HCT116 (cell line): ENCODE measurements around the gene ITGA1. TPM values are rescaled to one million over a fixed set of nuclear protein-coding genes. Genes with fewer than 3 reads are reported as not detected.
A peak's percentile ranks its signal among the peaks of the same experiment; 100 is the strongest.

Source experiments
- ATAC-seq: fragments of 200-7000 bp; cut with Tn5 transposase; 2 replicates; pipeline ENCODE4 v1.9.1; 2020; ENCODE audit warnings: mild to moderate bottlenecking, moderate library complexity
- BruUV-seq: library from RNA; stranded (reverse); fragments of 400-500 nt; replicated peaks from 2 replicates; lab custom pipeline; 2021; lab: Mats Ljungman, UMichigan
- CTCF ChIA-PET: fragments of 300-600 bp; sonication (Branson Sonifier 250); formaldehyde crosslinking; loops from one replicate; lab custom pipeline; 2021; ENCODE audit warnings: antibody characterized with exemption; lab: Charles Lee
- POLR2A ChIA-PET: fragments of 300-600, 350-600 bp; sonication (Branson Sonifier 250); formaldehyde crosslinking; loops from one replicate; lab custom pipeline; 2021; ENCODE audit warnings: antibody characterized with exemption; lab: Charles Lee
- RAD21 ChIA-PET, 2 experiments: fragments of 300-600 bp; sonication (Branson Sonifier 250); formaldehyde crosslinking; loops; one replicate each; lab custom pipeline; 2023; ENCODE audit warnings: low total read pairs in 2 of 2; ENCODE audit not compliant: uncharacterized antibody in 2 of 2, unreplicated experiment in 2 of 2, low non-redundant PET in 1 of 2; lab: Charles Lee
- DNase-seq: peaks from one replicate; pipeline ENCODE4 v3.0.0-alpha.2; 2010; ENCODE audit warnings: low read depth, low spot score
- H2AFZ ChIP-seq: fragments of 200-600 bp; shearing (Covaris generic), sonication (generic); 2 replicates; pipeline ENCODE4 v1.6.1; 2017; ENCODE audit warnings: low read depth, mixed run types, mixed read lengths, antibody characterized with exemption, low read length; ENCODE audit not compliant: poor library complexity, severe bottlenecking
- H3K27ac ChIP-seq: 2 replicates; pipeline ENCODE4 v1.5.1; 2012; ENCODE audit warnings: low read depth, low read length
- H3K27me3 ChIP-seq: fragments of 200-600 bp; sonication (generic); 2 replicates; pipeline ENCODE4 v1.6.1; 2016; ENCODE audit warnings: mixed run types, low read length, mixed read lengths; ENCODE audit not compliant: insufficient read depth
- H3K36me3 ChIP-seq, 2 experiments: fragments of 200-500 bp in 1 of 2; fragments of 200-600 bp in 1 of 2; sonication (Bioruptor generic) in 1 of 2; sonication (generic) in 1 of 2; 2 replicates each; pipeline versions ENCODE4 v1.5.1 to v1.6.1; 2014 to 2016; ENCODE audit warnings: low read length in 2 of 2, inconsistent platforms in 1 of 2, mixed read lengths in 1 of 2, mixed run types in 1 of 2; ENCODE audit not compliant: insufficient read depth in 2 of 2, control insufficient read depth in 1 of 2
- H3K4me1 ChIP-seq, 2 experiments: fragments of 200-600 bp in 1 of 2; sonication (generic) in 1 of 2; 2 replicates each; pipeline versions ENCODE4 v1.5.1 to v1.6.1; 2012 to 2017; ENCODE audit warnings: low read length in 2 of 2, inconsistent platforms in 1 of 2, mild to moderate bottlenecking in 1 of 2, mixed read lengths in 1 of 2, mixed run types in 1 of 2, moderate library complexity in 1 of 2; ENCODE audit not compliant: insufficient read depth in 2 of 2, control insufficient read depth in 1 of 2
- H3K4me2 ChIP-seq: fragments of 200-600 bp; sonication (generic); 2 replicates; pipeline ENCODE4 v1.6.1; 2017; ENCODE audit warnings: mixed run types, low read length, mixed read lengths
- H3K4me3 ChIP-seq, 2 experiments: fragments of 200-600 bp in 1 of 2; sonication (generic) in 1 of 2; replicated peaks in 1 of 2; 2 replicates each; pipeline ENCODE4 v1.5.1; 2011 to 2016; ENCODE audit warnings: low read length in 2 of 2, control low read depth in 1 of 2, low read depth in 1 of 2, mild to moderate bottlenecking in 1 of 2, mixed read lengths in 1 of 2, mixed run types in 1 of 2
- H3K79me2 ChIP-seq: fragments of 200-600 bp; sonication (generic); 2 replicates; pipeline ENCODE4 v1.6.1; 2017; ENCODE audit warnings: mild to moderate bottlenecking, mixed run types, low read length, moderate library complexity, mixed read lengths; ENCODE audit not compliant: insufficient read depth
- H3K9ac ChIP-seq: fragments of 200-600 bp; sonication (generic); 2 replicates; pipeline ENCODE4 v1.6.1; 2016; ENCODE audit warnings: low read length, mixed read lengths
- H3K9me2 ChIP-seq: fragments of 200-600 bp; sonication (generic), shearing (Covaris generic); 2 replicates; pipeline ENCODE4 v1.6.1; 2017; ENCODE audit warnings: mixed run types, mild to moderate bottlenecking, moderate library complexity; ENCODE audit not compliant: insufficient read depth
- H3K9me3 ChIP-seq, 2 experiments: fragments of 200-500 bp in 1 of 2; fragments of 200-600 bp in 1 of 2; sonication (Bioruptor generic) in 1 of 2; sonication (generic) in 1 of 2; 2 replicates each; pipeline ENCODE4 v1.6.1; 2014 to 2017; ENCODE audit warnings: low read length in 2 of 2, mixed read lengths in 2 of 2, inconsistent platforms in 1 of 2, low read depth in 1 of 2, mild to moderate bottlenecking in 1 of 2, mixed run types in 1 of 2, moderate library complexity in 1 of 2; ENCODE audit not compliant: control insufficient read depth in 1 of 2, insufficient read depth in 1 of 2
- H4K20me1 ChIP-seq: fragments of 200-600 bp; sonication (generic), shearing (Covaris generic); 2 replicates; pipeline ENCODE4 v1.6.1; 2017; ENCODE audit warnings: mixed run types, mild to moderate bottlenecking, moderate library complexity; ENCODE audit not compliant: insufficient read depth
- ATF3 ChIP-seq: IDR thresholded peaks from 2 replicates; pipeline ENCODE4 v1.6.1; 2012
- CBX3 ChIP-seq: IDR thresholded peaks from 2 replicates; pipeline ENCODE4 v1.6.1; 2012; ENCODE audit warnings: low read depth
- CEBPB ChIP-seq: IDR thresholded peaks from 2 replicates; pipeline ENCODE4 v1.6.1; 2012; ENCODE audit warnings: low read depth
- CTCF ChIP-seq, 3 experiments: fragments of 200-600 bp in 1 of 3; sonication (generic) in 1 of 3; IDR thresholded peaks in 2 of 3; conservative IDR thresholded peaks in 1 of 3; 2 replicates each; pipeline ENCODE4 v1.5.1; 2012 to 2017; ENCODE audit warnings: low read depth in 2 of 3, low read length in 2 of 3, antibody characterized with exemption in 1 of 3, borderline replicate concordance in 1 of 3, control low read depth in 1 of 3, mild to moderate bottlenecking in 1 of 3, mixed read lengths in 1 of 3, mixed run types in 1 of 3, moderate library complexity in 1 of 3; ENCODE audit not compliant: insufficient read depth in 1 of 3
- EZH2 ChIP-seq: fragments of 200-600 bp; sonication (generic); IDR thresholded peaks from 2 replicates; pipeline ENCODE4 v1.6.1; 2017; ENCODE audit warnings: antibody characterized with exemption, mixed run types
- JUND ChIP-seq: IDR thresholded peaks from 2 replicates; pipeline ENCODE4 v1.6.1; 2012
- MAX ChIP-seq: IDR thresholded peaks from 2 replicates; pipeline ENCODE4 v1.6.1; 2012
- POLR2A ChIP-seq: IDR thresholded peaks from 2 replicates; pipeline ENCODE4 v1.7.0; 2011; ENCODE audit warnings: borderline replicate concordance; ENCODE audit not compliant: insufficient read depth, insufficient read length; ENCODE audit errors: extremely low read depth
- POLR2AphosphoS5 ChIP-seq: IDR thresholded peaks from 2 replicates; pipeline ENCODE4 v1.6.1; 2011; ENCODE audit warnings: mild to moderate bottlenecking, low read depth, low read length, moderate library complexity
- RAD21 ChIP-seq: IDR thresholded peaks from 2 replicates; pipeline ENCODE4 v1.6.1; 2012; ENCODE audit warnings: low read depth, mild to moderate bottlenecking
- REST ChIP-seq: IDR thresholded peaks from 2 replicates; pipeline ENCODE4 v1.6.1; 2012; ENCODE audit warnings: low read depth
- SP1 ChIP-seq: IDR thresholded peaks from 2 replicates; pipeline ENCODE4 v1.6.1; 2012; ENCODE audit warnings: low read depth
- SRF ChIP-seq: IDR thresholded peaks from 2 replicates; pipeline ENCODE4 v1.6.1; 2012; ENCODE audit warnings: low read depth
- TCF7L2 ChIP-seq: IDR thresholded peaks from 2 replicates; pipeline ENCODE4 v1.7.0; 2011; ENCODE audit warnings: borderline replicate concordance, inconsistent platforms; ENCODE audit not compliant: insufficient read depth, insufficient read length; ENCODE audit errors: extremely low read depth
- ZFX ChIP-seq: fragments of 450-650 bp; IDR thresholded peaks from 2 replicates; pipeline ENCODE4 v1.6.1; 2017
- intact Hi-C: fragments of 100-400 bp; cut with micrococcal nuclease; formaldehyde crosslinking; loops from 2 replicates; pipeline ENCODE4 v1.10.0; 2022
- total RNA-seq: library from RNA; stranded (reverse); gene quantifications from one replicate; pipeline ENCODE4 v1.2.1, GENCODE V29; 2021; ENCODE audit not compliant: unreplicated experiment

Gene ITGA1
- total RNA-seq, 1 experiment from 2014 or later, result 1.8 TPM

GRCh38 chr5:53006911-53007890 lies 219.5 kb downstream of the ITGA1 start:
- POLR2A ChIA-PET, result no interaction called here
- H3K9me3 ChIP-seq, result no peaks in the 10 kb centered on the region
- intact Hi-C loops, result no loop called here
- no peak overlapping the region for H2AFZ ChIP-seq
- H3K4me1 ChIP-seq, result peaks cover 24 to 32% of the 10 kb centered on the region in 2 experiments
- no peak overlapping the region for H3K4me3 ChIP-seq
- H3K9ac ChIP-seq, result no peak overlapping the region
- no TSS peak for BruUV-seq
- ATAC-seq (no peak), DNase-seq (no peak)
- TF ChIP-seq MAX, result no peak
- no peak for TF ChIP-seq POLR2A
- TF ChIP-seq CTCF (IDR thresholded peaks at IDR 0.05 in 2 of 3, conservative IDR thresholded peaks at IDR 0.05 in 1 of 3; ENCODE audit: borderline replicate concordance in 1 of 3, insufficient read depth in 1 of 3, low read depth in 2 of 3, low read length in 2 of 3), result no peak
- TF ChIP-seq SP1, result no peak
- no peak for TF ChIP-seq POLR2AphosphoS5
- no peak for TF ChIP-seq TCF7L2
- no peak for TF ChIP-seq CBX3
- no peak for TF ChIP-seq REST
- TF ChIP-seq RAD21, result no peak
- no peak for TF ChIP-seq EZH2
- no peak for TF ChIP-seq JUND
- no peak for TF ChIP-seq CEBPB
- TF ChIP-seq ZFX, result no peak
- no peak for TF ChIP-seq SRF
- no peak for TF ChIP-seq ATF3
- no peaks in the 10 kb centered on the region for H3K27me3 ChIP-seq
- no peak overlapping the region for H3K27ac ChIP-seq
- H3K9me2 ChIP-seq, result no peaks in the 10 kb centered on the region
- peaks cover 0 to 4% of the 10 kb centered on the region in 2 experiments; a peak in 1 of 4 replicates for H3K36me3 ChIP-seq
- H4K20me1 ChIP-seq, result no peaks in the 10 kb centered on the region
- peaks cover 3% of the 10 kb centered on the region; the same call in 1 of the 2 replicates for H3K79me2 ChIP-seq
- RAD21 ChIA-PET, result no interaction called here
- H3K4me2 ChIP-seq, result peak overlapping the region; percentile 40; the same call in 1 of the 2 replicates
- CTCF ChIA-PET, result no interaction called here
